K562 (cell line): ENCODE measurements around the gene NACC1. TPM values are rescaled to one million over a fixed set of nuclear protein-coding genes. Genes with fewer than 3 reads are reported as not detected.
A peak's percentile ranks its signal among the peaks of the same experiment; 100 is the strongest.

ENCODE experiments used
- CBFA2T3 ChIP-seq: fragments of 450-650 bp; IDR thresholded peaks from 2 replicates; pipeline ENCODE4 v1.6.1; 2017
- CCAR2 ChIP-seq: fragments of 200-400 bp; formaldehyde crosslinking; IDR thresholded peaks from 2 replicates; pipeline ENCODE4 v1.6.1; 2017; ENCODE audit warnings: mild to moderate bottlenecking, low read depth, low read length
- CEBPG ChIP-seq, 3 experiments: fragments of 200-800 bp in 1 of 3; sonication (Bioruptor generic) in 1 of 3; sonication (generic) in 1 of 3; formaldehyde crosslinking in 1 of 3; IDR thresholded peaks in 2 of 3; conservative IDR thresholded peaks in 1 of 3; 2 replicates each; pipeline versions ENCODE4 v1.6.1 to v1.8.0; 2016 to 2022; ENCODE audit warnings: missing compliant biosample characterization in 2 of 3, missing genetic modification characterization in 2 of 3, mild to moderate bottlenecking in 1 of 3, missing genetic modification reagents in 1 of 3
- CHD2 ChIP-seq: IDR thresholded peaks from 2 replicates; pipeline ENCODE4 v1.6.1; 2011; ENCODE audit warnings: low read depth, low read length
- FUS ChIP-seq: fragments of 200-400 bp; formaldehyde crosslinking; optimal IDR thresholded peaks from 2 replicates; pipeline ENCODE3; 2017; ENCODE audit warnings: low read depth, low read length
- HIVEP1 ChIP-seq: fragments of 250-450 bp; sonication (Bioruptor Pico); IDR thresholded peaks from 2 replicates; pipeline ENCODE4 v1.4.0; 2020; ENCODE audit warnings: mild to moderate bottlenecking
- HMG20B ChIP-seq: fragments of 250-450 bp; sonication (Bioruptor Pico); IDR thresholded peaks from 2 replicates; pipeline ENCODE4 v1.5.0; 2021; ENCODE audit warnings: mild to moderate bottlenecking
- KAT7 ChIP-seq: sonication (generic); formaldehyde crosslinking; IDR thresholded peaks from 2 replicates; pipeline ENCODE4 v1.8.0; 2022; ENCODE audit warnings: missing genetic modification reagents, mild to moderate bottlenecking, borderline replicate concordance
- KLF13 ChIP-seq: fragments of 450-650 bp; IDR thresholded peaks from 2 replicates; pipeline ENCODE4 v1.6.1; 2016; ENCODE audit warnings: missing genetic modification characterization, low read depth, mild to moderate bottlenecking, missing compliant biosample characterization, moderate library complexity, borderline replicate concordance
- NFE2L1 ChIP-seq: fragments of 450-650 bp; IDR thresholded peaks from 2 replicates; pipeline ENCODE4 v1.6.1; 2016; ENCODE audit warnings: missing genetic modification characterization, low read depth, mild to moderate bottlenecking, missing compliant biosample characterization, moderate library complexity, borderline replicate concordance
- NFYB ChIP-seq: IDR thresholded peaks from 2 replicates; pipeline ENCODE4 v1.6.1; 2011; ENCODE audit warnings: mild to moderate bottlenecking, moderate library complexity; ENCODE audit not compliant: insufficient read length; ENCODE audit errors: extremely low read depth
- POLR2G ChIP-seq: fragments of 200-400 bp; formaldehyde crosslinking; IDR thresholded peaks from 2 replicates; pipeline ENCODE4 v1.6.1; 2017; ENCODE audit warnings: low read depth, mild to moderate bottlenecking, antibody characterized with exemption, low read length, moderate library complexity
- POLR3G ChIP-seq: IDR thresholded peaks from 2 replicates; pipeline ENCODE4 v1.6.1; 2011; ENCODE audit not compliant: insufficient read length, insufficient replicate concordance; ENCODE audit errors: extremely low read depth
- PYGO2 ChIP-seq: fragments of 450-650 bp; IDR thresholded peaks from 2 replicates; pipeline ENCODE4 v1.6.1; 2016; ENCODE audit warnings: mild to moderate bottlenecking, missing genetic modification characterization, moderate library complexity, missing compliant biosample characterization
- RCOR1 ChIP-seq, 2 experiments: IDR thresholded peaks; 2 replicates each; pipeline ENCODE4 v1.6.1; 2012; ENCODE audit warnings: low read depth in 2 of 2, low read length in 2 of 2, borderline replicate concordance in 1 of 2, improper control_type of control experiment in 1 of 2
- RNF2 ChIP-seq: sonication (generic); IDR thresholded peaks from 2 replicates; pipeline ENCODE4 v1.6.1; 2016
- SMAD4 ChIP-seq: fragments of 250-450 bp; sonication (Bioruptor Pico); conservative IDR thresholded peaks from 2 replicates; pipeline ENCODE4 v1.8.0; 2021; ENCODE audit warnings: inconsistent platforms, mild to moderate bottlenecking, moderate library complexity
- SMARCA5 ChIP-seq: fragments of 450-650 bp; IDR thresholded peaks from 2 replicates; pipeline ENCODE4 v1.6.1; 2016
- SREBF2 ChIP-seq: sonication (generic); formaldehyde crosslinking; IDR thresholded peaks from 2 replicates; pipeline ENCODE4 v1.4.0; 2020; ENCODE audit warnings: mild to moderate bottlenecking, missing genetic modification reagents
- SRSF7 ChIP-seq: fragments of 200-400 bp; formaldehyde crosslinking; optimal IDR thresholded peaks from 2 replicates; pipeline ENCODE3; 2017; ENCODE audit warnings: mild to moderate bottlenecking, low read depth, low read length
- TBP ChIP-seq: optimal IDR thresholded peaks from 2 replicates; pipeline ENCODE3; 2011; ENCODE audit warnings: low read depth, low read length, improper control_type of control experiment
- XRCC5 ChIP-seq: fragments of 200-400 bp; formaldehyde crosslinking; IDR thresholded peaks from 2 replicates; pipeline ENCODE4 v1.6.1; 2017; ENCODE audit warnings: low read depth, mild to moderate bottlenecking, low read length
- YBX1 ChIP-seq: fragments of 450-650 bp; IDR thresholded peaks from 2 replicates; pipeline ENCODE4 v1.7.1; 2016; ENCODE audit warnings: mild to moderate bottlenecking
- ZBTB17 ChIP-seq: fragments of 450-650 bp; formaldehyde crosslinking; IDR thresholded peaks from 2 replicates; pipeline ENCODE4 v1.4.0; 2020; ENCODE audit warnings: mild to moderate bottlenecking
- ZNF354B ChIP-seq: fragments of 250-450 bp; sonication (Bioruptor Pico); IDR thresholded peaks from 2 replicates; pipeline ENCODE4 v1.4.0; 2020
- ZNF57 ChIP-seq: fragments of 450-650 bp; formaldehyde crosslinking; IDR thresholded peaks from 2 replicates; pipeline ENCODE4 v1.4.0; 2020; ENCODE audit warnings: mild to moderate bottlenecking, moderate library complexity
- ZNF696 ChIP-seq: fragments of 250-450 bp; sonication (Bioruptor Pico); conservative IDR thresholded peaks from 2 replicates; pipeline ENCODE4 v1.4.0; 2020; ENCODE audit warnings: mild to moderate bottlenecking, moderate library complexity
- ZNF707 ChIP-seq: fragments of 250-450 bp; sonication (Bioruptor Pico); conservative IDR thresholded peaks from 2 replicates; pipeline ENCODE4 v1.8.0; 2022; ENCODE audit warnings: inconsistent platforms, mild to moderate bottlenecking, moderate library complexity
- ZZZ3 ChIP-seq: fragments of 450-650 bp; IDR thresholded peaks from 2 replicates; pipeline ENCODE4 v1.6.1; 2016; ENCODE audit warnings: antibody characterized with exemption, mild to moderate bottlenecking, moderate library complexity
- polyA plus RNA-seq, 8 experiments: library from polyadenylated mRNA; depleted of rRNA in 4 of 8; stranded (reverse) in 5 of 8; unstranded in 3 of 8; fragments of >200 nt; fragmentation: Nextera tagmentation in 2 of 8; fragmentation: Illumina TruSeq in 1 of 8; extraction: Ambion mirVana in 2 of 8; extraction: Trizol in 1 of 8; gene quantifications; 2 replicates each; pipeline versions ENCODE4 v1.2.1 to v1.2.3, GENCODE V29; 2011 to 2014; ENCODE audit warnings: inconsistent platforms in 1 of 8, missing spikeins in 1 of 8
- total RNA-seq, 7 experiments: library from RNA; depleted of rRNA in 6 of 7; stranded (reverse); fragments of >200 nt in 6 of 7; fragmentation: Illumina TruSeq in 2 of 7; extraction: Trizol in 2 of 7; gene quantifications; 2 replicates each; pipeline versions ENCODE4 v1.2.1 to v1.2.3, GENCODE V29; 2011 to 2021; ENCODE audit warnings: low replicate concordance in 1 of 7
- TF ChIP-seq, protein P1 (sequence below): sonication (generic); formaldehyde crosslinking; IDR thresholded peaks from 2 replicates; pipeline ENCODE4 v1.8.1; 2023; ENCODE audit warnings: mild to moderate bottlenecking, missing genetic modification reagents

NACC1 gene
- total and polyA plus RNA-seq, 9 of the 15 experiments (the other 6 are each of a cell fraction or from before 2014, with no cell fraction given) = 0.04 to 96.6 (median 25.8) TPM

DNA sequence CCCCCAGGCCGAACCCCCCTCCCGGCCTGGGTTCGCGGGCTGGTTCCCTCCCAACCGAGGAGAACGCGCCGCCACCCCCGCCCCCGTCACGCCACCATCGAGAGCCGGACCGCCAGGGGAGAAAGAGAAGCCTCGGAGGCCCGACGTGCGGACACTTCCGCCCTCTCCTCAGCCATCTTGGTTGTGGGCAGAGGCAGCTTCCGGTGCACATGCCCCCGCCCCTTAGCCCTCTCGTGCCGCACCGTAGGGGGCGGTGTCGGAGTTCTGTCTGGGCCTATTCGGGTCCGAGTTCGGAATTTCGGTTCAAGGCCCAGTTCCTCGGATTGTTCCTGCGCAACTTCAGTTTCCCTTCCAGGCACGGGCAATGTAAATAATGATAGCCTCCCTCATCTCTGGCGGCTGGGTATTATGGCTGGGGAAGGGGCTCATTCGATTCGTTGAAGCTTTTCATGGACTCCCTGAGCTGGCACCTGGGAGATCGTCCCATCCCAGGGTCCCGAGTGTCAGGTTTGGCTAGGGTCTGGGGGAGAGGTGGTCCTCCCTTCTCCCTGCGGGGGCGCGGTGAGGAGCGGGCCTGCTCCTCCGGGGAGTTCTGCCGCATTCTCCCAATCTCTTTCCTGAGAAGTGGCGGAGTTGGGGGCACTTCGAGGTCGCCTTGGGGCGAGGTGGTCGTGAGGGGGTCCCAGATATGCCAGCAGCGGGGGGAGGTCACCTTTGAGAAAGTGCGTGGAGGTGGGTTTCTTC lies 32.3 kb downstream of the NACC1 start, which contains the start of the genes IER2 and STX10 (continued):
- TF ChIP-seq RCOR1 (IDR thresholded peaks at IDR 0.05; ENCODE audit: borderline replicate concordance in 1 of 2, low read depth in 2 of 2, low read length in 2 of 2) = no peak
- TF ChIP-seq POLR2G = peak; percentile 81
- no peak for TF ChIP-seq FUS
- TF ChIP-seq NFE2L1 (tag) = no peak
- TF ChIP-seq CEBPG (CRISPR knock-in tag; IDR thresholded peaks at IDR 0.05) = peak; percentile 39; the same call in 1 of the 2 replicates
- TF ChIP-seq CEBPG (tag; conservative IDR thresholded peaks at IDR 0.05 in 1 of 2, IDR thresholded peaks at IDR 0.05 in 1 of 2) = no peak
- no peak for TF ChIP-seq TBP
- TF ChIP-seq HIVEP1 = no peak; the same call in 1 of the 2 replicates
- no peak for TF ChIP-seq PYGO2 (tag)
- TF ChIP-seq, protein P1, sequence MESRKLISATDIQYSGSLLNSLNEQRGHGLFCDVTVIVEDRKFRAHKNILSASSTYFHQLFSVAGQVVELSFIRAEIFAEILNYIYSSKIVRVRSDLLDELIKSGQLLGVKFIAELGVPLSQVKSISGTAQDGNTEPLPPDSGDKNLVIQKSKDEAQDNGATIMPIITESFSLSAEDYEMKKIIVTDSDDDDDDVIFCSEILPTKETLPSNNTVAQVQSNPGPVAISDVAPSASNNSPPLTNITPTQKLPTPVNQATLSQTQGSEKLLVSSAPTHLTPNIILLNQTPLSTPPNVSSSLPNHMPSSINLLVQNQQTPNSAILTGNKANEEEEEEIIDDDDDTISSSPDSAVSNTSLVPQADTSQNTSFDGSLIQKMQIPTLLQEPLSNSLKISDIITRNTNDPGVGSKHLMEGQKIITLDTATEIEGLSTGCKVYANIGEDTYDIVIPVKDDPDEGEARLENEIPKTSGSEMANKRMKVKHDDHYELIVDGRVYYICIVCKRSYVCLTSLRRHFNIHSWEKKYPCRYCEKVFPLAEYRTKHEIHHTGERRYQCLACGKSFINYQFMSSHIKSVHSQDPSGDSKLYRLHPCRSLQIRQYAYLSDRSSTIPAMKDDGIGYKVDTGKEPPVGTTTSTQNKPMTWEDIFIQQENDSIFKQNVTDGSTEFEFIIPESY (CRISPR knock-in tag) = 0 out of 2 replicates have a peak, but pooled peaks have one; percentile 52
- TF ChIP-seq YBX1 = no peak
- no peak for TF ChIP-seq ZNF354B (CRISPR knock-in tag)
- no peak for TF ChIP-seq SRSF7
- TF ChIP-seq XRCC5 = no peak; the same call in 1 of the 2 replicates
- TF ChIP-seq CCAR2 = no peak
- TF ChIP-seq HMG20B (CRISPR knock-in tag) = no peak
- TF ChIP-seq KAT7 (CRISPR knock-in tag) = peak; percentile 38
- peak; percentile 71; the same call in 1 of the 2 replicates for TF ChIP-seq RNF2
- TF ChIP-seq ZZZ3 = peak; percentile 76; the same call in 1 of the 2 replicates
- no peak for TF ChIP-seq POLR3G
- peak; percentile 36; the same call in 1 of the 2 replicates for TF ChIP-seq CHD2
- peak; percentile 93 for TF ChIP-seq ZBTB17 (CRISPR knock-in tag)
- 0 out of 2 replicates have a peak, but pooled peaks have one; percentile 19 for TF ChIP-seq SMARCA5
- TF ChIP-seq ZNF57 (CRISPR knock-in tag) = no peak
- TF ChIP-seq ZNF707 = no peak
- TF ChIP-seq KLF13 (tag) = peak; percentile 84; the same call in 1 of the 2 replicates
- no peak for TF ChIP-seq NFYB
- TF ChIP-seq SREBF2 (CRISPR knock-in tag) = no peak
- TF ChIP-seq SMAD4 (CRISPR knock-in tag) = peak; percentile 73
- no peak for TF ChIP-seq ZNF696 (CRISPR knock-in tag)
- TF ChIP-seq CBFA2T3 = no peak
